Activated CD8-positive, alpha-beta T cell treated with anti-CD3 and anti-CD28 coated beads for 36 hours (primary cell): ENCODE data around the gene CDK16. TPM values are rescaled to one million over a fixed set of nuclear protein-coding genes. Genes with fewer than 3 reads are reported as not detected.
A peak's percentile ranks its signal among the peaks of the same experiment; 100 is the strongest.

ENCODE experiments used
- ATAC-seq: fragments of 200-7000 bp; cut with Tn5 transposase; one replicate; pipeline ENCODE4 v1.10.0; 2021; ENCODE audit warnings: mild to moderate bottlenecking, moderate library complexity
- CTCF ChIA-PET: fragments of 350-600 bp; sonication (Branson Sonifier 250); formaldehyde crosslinking; loops from one replicate; lab custom pipeline; 2021; ENCODE audit warnings: antibody characterized with exemption; lab: Charles Lee
- POLR2A ChIA-PET: fragments of 350-600 bp; sonication (Branson Sonifier 250); formaldehyde crosslinking; loops from one replicate; lab custom pipeline; 2021; ENCODE audit warnings: antibody characterized with exemption; lab: Charles Lee
- DNase-seq: peaks from one replicate; pipeline ENCODE4 v3.0.0-alpha.2; 2020
- H3K27ac Mint-ChIP-seq: one replicate; pipeline ENCODE4 v1.8.0; 2021; ENCODE audit warnings: mild to moderate bottlenecking, mixed read lengths
- H3K27me3 Mint-ChIP-seq: one replicate; pipeline ENCODE4 v1.8.0; 2021; ENCODE audit warnings: mixed read lengths
- H3K36me3 Mint-ChIP-seq: one replicate; pipeline ENCODE4 v1.8.0; 2021; ENCODE audit warnings: low read depth, mixed read lengths
- H3K4me1 Mint-ChIP-seq: one replicate; pipeline ENCODE4 v1.8.0; 2021; ENCODE audit warnings: low read depth, mixed read lengths
- H3K4me3 Mint-ChIP-seq: one replicate; pipeline ENCODE4 v1.8.0; 2021; ENCODE audit warnings: mild to moderate bottlenecking, moderate library complexity, mixed read lengths
- H3K9me3 Mint-ChIP-seq: one replicate; pipeline ENCODE4 v1.8.0; 2021; ENCODE audit warnings: mixed read lengths
- CTCF ChIP-seq: fragments of 200-600 bp; IDR thresholded peaks from one replicate; pipeline ENCODE4 v1.8.0; 2022; ENCODE audit warnings: antibody characterized with exemption, mild to moderate bottlenecking
- intact Hi-C: fragments of 100-400 bp; cut with micrococcal nuclease; formaldehyde crosslinking; loops from one replicate; pipeline ENCODE4 v1.10.0; 2022
- total RNA-seq, 2 experiments: library from RNA; stranded (reverse); gene quantifications; one replicate each; pipeline ENCODE4 v1.2.3, GENCODE V29; 2021

CDK16 gene
- total RNA-seq, 2 experiments from 2014 or later = 56.1 to 61.3 TPM

GRCh38 chrX:47230136-47230868, 11.8 kb downstream of the CDK16 start:
- CTCF ChIA-PET = no interaction called here
- Mint-ChIP-seq H3K36me3 (peaks cover 27% of the 10 kb centered on the region), H3K27me3 (no peaks in the 10 kb centered on the region), H3K4me3 (no peak overlapping the region), H3K27ac (no peak overlapping the region), H3K9me3 (no peaks in the 10 kb centered on the region), H3K4me1 (peaks cover 6% of the 10 kb centered on the region)
- DNase-seq (no peak), ATAC-seq (no peak)
- no peak for TF ChIP-seq CTCF
- POLR2A ChIA-PET = interaction anchor here (0.7 to 3.6 kb wide), 2 partner anchors 9 to 11 kb away, joined by 3 to 42 read pairs; partner anchors contain the start of gene CDK16
- intact Hi-C loops = no loop called here

GRCh38 chrX:47231167-47231566, 12.7 kb downstream of the CDK16 start:
- TF ChIP-seq CTCF = no peak
- Mint-ChIP-seq H3K36me3 (peaks cover 31% of the 10 kb centered on the region), H3K27ac (peak overlapping the region; percentile 20), H3K4me3 (no peak overlapping the region), H3K9me3 (no peaks in the 10 kb centered on the region), H3K27me3 (no peaks in the 10 kb centered on the region), H3K4me1 (peaks cover 15% of the 10 kb centered on the region)
- CTCF ChIA-PET = interaction anchor here (1.2 kb wide), 1 partner anchor 292 kb away, joined by 3 read pairs; no protein-coding TSS in a partner anchor
- ATAC-seq (no peak), DNase-seq (no peak)
- POLR2A ChIA-PET = interaction anchor here (3.6 kb wide), 1 partner anchor 11 kb away, joined by 42 read pairs; the partner anchor contains the start of gene CDK16
- intact Hi-C loops = no loop called here

- DNase-seq (no peak), ATAC-seq (no peak)
- no peaks in the 10 kb centered on the region for H3K9me3 Mint-ChIP-seq
- ChIA-PET POLR2A (interaction anchor here (1.8 to 3.6 kb wide), 2 partner anchors 13 to 42 kb away, joined by 9 to 42 read pairs; partner anchors contain the start of gene CDK16), CTCF (interaction anchor here (1.2 to 1.4 kb wide), 2 partner anchors 153 to 291 kb away, joined by 3 to 4 read pairs; no protein-coding TSS in a partner anchor)
- intact Hi-C loops = loop anchor here (2.0 kb wide), 1 partner anchor 39 kb away; the partner anchor contains the start of gene UBA1
- peaks cover 25% of the 10 kb centered on the region for H3K4me1 Mint-ChIP-seq
- no peaks in the 10 kb centered on the region for H3K27me3 Mint-ChIP-seq
- peak overlapping the region; percentile 97 for H3K27ac Mint-ChIP-seq
- no peak for TF ChIP-seq CTCF
- peaks cover 25% of the 10 kb centered on the region for H3K36me3 Mint-ChIP-seq
- H3K4me3 Mint-ChIP-seq = peak overlapping the region; percentile 89
Observed at GRCh38 chrX:47232197-47232802, 13.8 kb downstream of the CDK16 start.

GRCh38 chrX:47232803-47233332, 14.4 kb downstream of the CDK16 start, which contains the start of gene USP11:
TSS of gene USP11 (plus strand) at chrX:47233009. CDS start at chrX:47233044, 35 bp downstream.
- DNase-seq = peak; percentile 74
- H3K4me1 Mint-ChIP-seq = peaks cover 26% of the 10 kb centered on the region
- ChIA-PET CTCF (interaction anchor here (1.4 kb wide), 1 partner anchor 152 kb away, joined by 4 read pairs; no protein-coding TSS in a partner anchor), POLR2A (interaction anchor here (1.0 to 3.6 kb wide), 4 partner anchors 13 to 88 kb away, joined by 3 to 42 read pairs (median 8); partner anchors contain the start of genes CDK16, NDUFB11 and RBM10)
- no peaks in the 10 kb centered on the region for H3K9me3 Mint-ChIP-seq
- intact Hi-C loops = loop anchor here (2.0 kb wide), 1 partner anchor 40 kb away; the partner anchor contains the start of gene UBA1
- peak; percentile 42 for ATAC-seq
- no peaks in the 10 kb centered on the region for H3K27me3 Mint-ChIP-seq
- peak within 1 kb of the TSS; percentile 89 for H3K4me3 Mint-ChIP-seq
- H3K27ac Mint-ChIP-seq = peak within 1 kb of the TSS; percentile 97
- no peak for TF ChIP-seq CTCF
- H3K36me3 Mint-ChIP-seq = peaks cover 25% of the 10 kb centered on the region
